Measurements from ENCODE around the gene MKRN2.

GRCh38 chr3:12544652-12545472 is 12.0 kb upstream of the MKRN2 start:
- TF ChIP-seq POLR2A (IDR thresholded peaks at IDR 0.05) (no peak), CTCF (IDR thresholded peaks at IDR 0.05) (no peak)

Data from thyroid gland (tissue), 4 donors.